WTC11 (cell line): ENCODE data around the gene SLC2A9. TPM values are rescaled to one million over a fixed set of nuclear protein-coding genes. Genes with fewer than 3 reads are reported as not detected.

Experiments
- ATAC-seq: fragments of 200-7000 bp; cut with Tn5 transposase; 2 replicates; pipeline ENCODE4 v1.10.0; 2021; ENCODE audit warnings: mild to moderate bottlenecking, moderate library complexity
- CTCF ChIA-PET: fragments of 300-600 bp; sonication (Branson Sonifier 250); formaldehyde crosslinking; loops from one replicate; lab custom pipeline; 2021; ENCODE audit warnings: antibody characterized with exemption; lab: Charles Lee
- POLR2A ChIA-PET: fragments of 350-600 bp; sonication (Branson Sonifier 250); formaldehyde crosslinking; loops from one replicate; lab custom pipeline; 2021; ENCODE audit warnings: antibody characterized with exemption; lab: Charles Lee
- DNase-seq: peaks from one replicate; pipeline ENCODE4 v3.0.0; 2021; ENCODE audit warnings: low spot score
- H3K27ac Mint-ChIP-seq: 2 replicates; pipeline ENCODE4 v1.8.0; 2021; ENCODE audit warnings: mixed read lengths
- H3K27me3 Mint-ChIP-seq: 2 replicates; pipeline ENCODE4 v1.8.0; 2021; ENCODE audit warnings: low read depth, mild to moderate bottlenecking, moderate library complexity, mixed read lengths
- H3K36me3 Mint-ChIP-seq: 2 replicates; pipeline ENCODE4 v1.8.0; 2021; ENCODE audit warnings: mixed read lengths
- H3K4me1 Mint-ChIP-seq: 2 replicates; pipeline ENCODE4 v1.8.0; 2022; ENCODE audit warnings: mixed read lengths
- H3K4me3 Mint-ChIP-seq: 2 replicates; pipeline ENCODE4 v1.8.0; 2021; ENCODE audit warnings: mild to moderate bottlenecking, moderate library complexity, mixed read lengths
- H3K9me3 Mint-ChIP-seq: 2 replicates; pipeline ENCODE4 v1.8.0; 2021; ENCODE audit warnings: mixed read lengths
- CTCF ChIP-seq: fragments of 200-600 bp; IDR thresholded peaks from 2 replicates; pipeline ENCODE4 v1.8.0; 2022; ENCODE audit warnings: antibody characterized with exemption
- ESRRA ChIP-seq: sonication (generic); formaldehyde crosslinking; IDR thresholded peaks from 2 replicates; pipeline ENCODE4 v1.8.1; 2022; ENCODE audit warnings: mild to moderate bottlenecking, missing genetic modification reagents, borderline replicate concordance
- ETV6 ChIP-seq: sonication (generic); formaldehyde crosslinking; IDR thresholded peaks from 2 replicates; pipeline ENCODE4 v1.8.1; 2022; ENCODE audit warnings: mild to moderate bottlenecking, missing genetic modification reagents
- HMGXB4 ChIP-seq: sonication (generic); formaldehyde crosslinking; IDR thresholded peaks from 2 replicates; pipeline ENCODE4 v1.8.1; 2023; ENCODE audit warnings: mild to moderate bottlenecking, moderate library complexity, missing genetic modification reagents
- IRF1 ChIP-seq: sonication (generic); formaldehyde crosslinking; IDR thresholded peaks from 2 replicates; pipeline ENCODE4 v1.8.0; 2023; ENCODE audit warnings: missing genetic modification reagents
- JUN ChIP-seq: sonication (generic); formaldehyde crosslinking; IDR thresholded peaks from 2 replicates; pipeline ENCODE4 v1.8.0; 2023; ENCODE audit warnings: mild to moderate bottlenecking, missing genetic modification reagents
- NR1H2 ChIP-seq: sonication (generic); formaldehyde crosslinking; IDR thresholded peaks from 2 replicates; pipeline ENCODE4 v1.9.0; 2021; ENCODE audit warnings: mild to moderate bottlenecking, moderate library complexity, missing genetic modification reagents
- OVOL2 ChIP-seq: fragments of 250-450 bp; sonication (Bioruptor Pico); IDR thresholded peaks from 2 replicates; pipeline ENCODE4 v1.9.0; 2021; ENCODE audit warnings: mild to moderate bottlenecking, borderline replicate concordance
- RORB ChIP-seq: fragments of 250-450 bp; sonication (Bioruptor Pico); IDR thresholded peaks from 2 replicates; pipeline ENCODE4 v1.9.0; 2021; ENCODE audit warnings: mild to moderate bottlenecking
- SP1 ChIP-seq: sonication (generic); formaldehyde crosslinking; conservative IDR thresholded peaks from 2 replicates; pipeline ENCODE4 v1.8.1; 2022; ENCODE audit warnings: missing genetic modification reagents
- TCF7 ChIP-seq: sonication (generic); formaldehyde crosslinking; IDR thresholded peaks from 2 replicates; pipeline ENCODE4 v1.8.0; 2022; ENCODE audit warnings: mild to moderate bottlenecking, low read depth, missing genetic modification reagents, moderate library complexity
- USF1 ChIP-seq: sonication (generic); formaldehyde crosslinking; IDR thresholded peaks from 2 replicates; pipeline ENCODE4 v1.8.0; 2022; ENCODE audit warnings: mild to moderate bottlenecking, missing genetic modification reagents
- ZBTB43 ChIP-seq: sonication (generic); formaldehyde crosslinking; IDR thresholded peaks from 2 replicates; pipeline ENCODE4 v1.8.1; 2023; ENCODE audit warnings: mild to moderate bottlenecking, missing genetic modification reagents
- ZNF138 ChIP-seq: sonication (generic); formaldehyde crosslinking; conservative IDR thresholded peaks from 2 replicates; pipeline ENCODE4 v1.8.1; 2022; ENCODE audit warnings: mild to moderate bottlenecking, moderate library complexity, missing genetic modification reagents
- ZNF281 ChIP-seq: sonication (generic); formaldehyde crosslinking; IDR thresholded peaks from 2 replicates; pipeline ENCODE4 v1.8.0; 2023; ENCODE audit warnings: mild to moderate bottlenecking, missing genetic modification reagents
- ZNF396 ChIP-seq: fragments of 250-450 bp; sonication (Bioruptor Pico); IDR thresholded peaks from 2 replicates; pipeline ENCODE4 v1.8.0; 2021; ENCODE audit warnings: mild to moderate bottlenecking, moderate library complexity, borderline replicate concordance
- ZNF416 ChIP-seq: fragments of 250-450 bp; sonication (Bioruptor Pico); IDR thresholded peaks from 2 replicates; pipeline ENCODE4 v1.9.0; 2021; ENCODE audit warnings: mild to moderate bottlenecking, inconsistent platforms
- total RNA-seq: library from RNA; stranded (reverse); gene quantifications from 3 replicates; pipeline ENCODE4 v1.2.3, GENCODE V29; 2021

Gene SLC2A9
- total RNA-seq, 1 experiment from 2014 or later = not detected

GRCh38 chr4:9942139-9942538 is 79.2 kb downstream of the SLC2A9 start:
- H3K27me3 Mint-ChIP-seq = peaks cover 2% of the 10 kb centered on the region; the same call in 1 of the 2 replicates

More at GRCh38 chr4:9942139-9942538, 79.2 kb downstream of the SLC2A9 start:
- DNase-seq (no peak), ATAC-seq (no peak)
- Mint-ChIP-seq H3K4me3 (no peak overlapping the region), H3K27ac (no peak overlapping the region), H3K9me3 (no peaks in the 10 kb centered on the region), H3K4me1 (peaks cover 23% of the 10 kb centered on the region), H3K36me3 (no peaks in the 10 kb centered on the region)
- POLR2A ChIA-PET = no interaction called here
- CTCF ChIA-PET = no interaction called here
- TF ChIP-seq ZBTB43 = no peak
- no peak for TF ChIP-seq ZNF281 (CRISPR knock-in tag)
- TF ChIP-seq NR1H2 (CRISPR knock-in tag) = no peak
- no peak for TF ChIP-seq HMGXB4
- TF ChIP-seq OVOL2 (CRISPR knock-in tag) = no peak
- TF ChIP-seq CTCF = no peak
- TF ChIP-seq USF1 (CRISPR knock-in tag) = no peak
- TF ChIP-seq ZNF396 (CRISPR knock-in tag) = no peak
- TF ChIP-seq JUN = no peak
- TF ChIP-seq SP1 (CRISPR knock-in tag) = no peak
- TF ChIP-seq IRF1 = no peak
- no peak for TF ChIP-seq ESRRA (CRISPR knock-in tag)
- no peak for TF ChIP-seq ZNF416 (CRISPR knock-in tag)
- TF ChIP-seq ZNF138 (CRISPR knock-in tag) = no peak
- TF ChIP-seq ETV6 = no peak
- no peak for TF ChIP-seq RORB (CRISPR knock-in tag)
- no peak for TF ChIP-seq TCF7 (CRISPR knock-in tag)
